ENCODE measurements around the gene ADARB2. TPM values are rescaled to one million over a fixed set of nuclear protein-coding genes. Genes with fewer than 3 reads are reported as not detected.

The ADARB2 gene
- total and polyA plus RNA-seq, 7 donors = 0.05 to 0.39 (median 0.15) TPM; not detected in 2

DNA sequence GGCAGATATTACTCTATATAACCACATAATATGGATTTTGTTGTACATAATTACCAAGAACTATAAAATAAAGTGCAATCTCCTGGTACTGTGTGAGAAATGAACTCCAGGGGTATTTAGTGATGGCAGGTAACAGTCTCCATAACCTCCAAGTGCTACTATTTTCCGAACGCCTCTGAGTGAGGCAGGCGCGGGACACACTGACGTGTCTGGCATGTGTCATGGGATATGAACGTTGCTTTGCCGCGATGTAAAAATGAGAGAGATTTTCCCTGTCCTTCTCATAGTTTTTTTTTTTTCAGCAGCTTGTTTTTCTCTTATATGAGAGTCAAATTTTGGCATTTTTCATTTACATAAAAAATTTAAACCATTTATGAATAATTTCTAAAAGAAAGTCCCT, 3.6 kb downstream of the ADARB2 start:
- DNase-seq (no peak), ATAC-seq (no peak)
- Histone ChIP-seq H3K9me3 (no peaks in the 10 kb centered on the region), H3K36me3 (ENCODE audit: insufficient read depth in 1 of 2, low read depth in 1 of 2) (no peaks in the 10 kb centered on the region), H3K4me1 (no peaks in the 10 kb centered on the region), H3K27me3 (ENCODE audit: insufficient read depth in 3 of 3, low read length in 2 of 3) (peaks cover 3 to 37% (median 4%) of the 10 kb centered on the region in 3 donors), H3K27ac (no peak overlapping the region), H3K4me3 (no peak overlapping the region)
- intact Hi-C loops (cut with DNase I) = no loop called here
- TF ChIP-seq, protein P1, sequence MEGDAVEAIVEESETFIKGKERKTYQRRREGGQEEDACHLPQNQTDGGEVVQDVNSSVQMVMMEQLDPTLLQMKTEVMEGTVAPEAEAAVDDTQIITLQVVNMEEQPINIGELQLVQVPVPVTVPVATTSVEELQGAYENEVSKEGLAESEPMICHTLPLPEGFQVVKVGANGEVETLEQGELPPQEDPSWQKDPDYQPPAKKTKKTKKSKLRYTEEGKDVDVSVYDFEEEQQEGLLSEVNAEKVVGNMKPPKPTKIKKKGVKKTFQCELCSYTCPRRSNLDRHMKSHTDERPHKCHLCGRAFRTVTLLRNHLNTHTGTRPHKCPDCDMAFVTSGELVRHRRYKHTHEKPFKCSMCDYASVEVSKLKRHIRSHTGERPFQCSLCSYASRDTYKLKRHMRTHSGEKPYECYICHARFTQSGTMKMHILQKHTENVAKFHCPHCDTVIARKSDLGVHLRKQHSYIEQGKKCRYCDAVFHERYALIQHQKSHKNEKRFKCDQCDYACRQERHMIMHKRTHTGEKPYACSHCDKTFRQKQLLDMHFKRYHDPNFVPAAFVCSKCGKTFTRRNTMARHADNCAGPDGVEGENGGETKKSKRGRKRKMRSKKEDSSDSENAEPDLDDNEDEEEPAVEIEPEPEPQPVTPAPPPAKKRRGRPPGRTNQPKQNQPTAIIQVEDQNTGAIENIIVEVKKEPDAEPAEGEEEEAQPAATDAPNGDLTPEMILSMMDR (IDR thresholded peaks at IDR 0.05) = no peak
- 74 to 82% (median 80%) methylated on average over 8 of the region's 8 CpGs for WGBS, 3 donors

DNA sequence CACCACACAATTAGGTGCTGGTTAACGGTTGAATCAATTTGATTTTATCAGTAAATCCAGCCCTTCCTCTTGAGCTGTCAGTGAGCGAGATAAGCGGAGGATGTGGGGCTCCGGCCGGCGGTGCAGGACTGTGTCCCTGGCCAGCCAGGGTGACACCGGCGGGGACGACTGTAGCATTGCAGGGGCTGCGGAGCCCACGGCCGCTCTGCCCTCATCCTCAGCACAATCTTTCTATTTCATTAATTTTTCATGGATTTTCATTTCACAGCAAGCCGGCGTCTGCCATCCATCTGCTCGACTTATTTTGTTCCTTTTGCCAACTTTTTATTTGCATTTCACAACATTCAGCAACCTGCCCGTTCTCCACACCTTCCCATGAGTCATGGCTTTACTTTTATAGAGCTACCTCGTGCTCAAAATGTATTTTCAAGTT, 4.7 kb downstream of the ADARB2 start:
- TF ChIP-seq, protein P1 (IDR thresholded peaks at IDR 0.05) = no peak
- Histone ChIP-seq H3K36me3 (ENCODE audit: insufficient read depth in 1 of 2, low read depth in 1 of 2) (no peaks in the 10 kb centered on the region), H3K4me3 (no peak overlapping the region), H3K9me3 (no peaks in the 10 kb centered on the region), H3K27ac (no peak overlapping the region), H3K4me1 (no peaks in the 10 kb centered on the region), H3K27me3 (ENCODE audit: insufficient read depth in 3 of 3, low read length in 2 of 3) (peaks cover 3 to 31% (median 4%) of the 10 kb centered on the region in 3 donors)
- 49 to 65% (median 58%) methylated on average over 17 of the region's 17 CpGs for WGBS, 3 donors
- DNase-seq (no peak), ATAC-seq (no peak)
- intact Hi-C loops (cut with DNase I) = no loop called here

DNA sequence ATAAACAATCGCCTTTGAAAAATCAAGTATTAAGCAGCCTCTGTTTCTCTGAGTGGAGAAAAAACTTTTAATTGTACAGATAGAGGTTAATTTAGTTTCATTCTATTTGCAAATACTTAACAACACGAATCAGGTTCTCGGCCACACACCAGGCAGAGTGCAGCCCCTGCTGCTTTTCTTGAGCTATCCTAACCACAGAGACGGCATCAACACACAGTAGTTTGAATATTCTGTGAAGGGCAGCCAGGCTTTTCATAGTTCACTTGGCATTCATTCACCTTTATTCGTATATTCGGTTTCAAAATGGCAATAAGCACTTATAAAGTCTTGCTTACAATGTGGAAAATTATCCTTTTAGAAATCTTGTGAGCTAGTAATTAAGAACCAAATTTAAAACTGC, 5.7 kb downstream of the ADARB2 start:
- H3K27ac ChIP-seq = no peak overlapping the region
- H3K27me3 ChIP-seq (ENCODE audit: insufficient read depth in 3 of 3, low read length in 2 of 3) = peaks cover 2 to 22% (median 3%) of the 10 kb centered on the region in 3 donors
- ATAC-seq = no peak
- TF ChIP-seq, protein P1 (IDR thresholded peaks at IDR 0.05) = no peak
- no peaks in the 10 kb centered on the region for H3K9me3 ChIP-seq
- WGBS, 3 donors = 68 to 71% (median 70%) methylated on average over 6 of the region's 6 CpGs
- no peak for DNase-seq
- no peaks in the 10 kb centered on the region for H3K36me3 ChIP-seq (ENCODE audit: insufficient read depth in 1 of 2, low read depth in 1 of 2)
- no peaks in the 10 kb centered on the region for H3K4me1 ChIP-seq
- intact Hi-C loops (cut with DNase I) = no loop called here
- no peak overlapping the region for H3K4me3 ChIP-seq

DNA sequence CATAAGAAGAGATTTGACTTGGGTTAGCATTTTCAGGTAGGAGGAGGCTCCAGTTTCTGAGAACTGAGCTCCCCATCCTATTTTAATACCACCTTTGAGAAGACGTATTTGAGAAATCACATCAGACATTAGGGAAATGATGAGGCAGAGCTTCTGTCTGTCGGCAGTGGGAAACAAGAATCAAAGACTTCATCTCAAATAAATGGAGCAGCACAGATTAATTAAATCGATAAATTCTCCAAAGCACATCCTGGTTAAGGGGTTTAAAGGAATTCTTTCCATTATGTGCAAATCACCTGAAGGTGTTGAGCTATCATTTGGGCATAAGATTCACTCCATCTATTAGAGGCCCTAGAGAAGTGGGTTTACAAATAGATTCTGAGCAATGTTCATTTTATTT, 7.6 kb downstream of the ADARB2 start:
- Histone ChIP-seq H3K27me3 (ENCODE audit: insufficient read depth in 3 of 3, low read length in 2 of 3) (peaks cover 0 to 3% (median 0%) of the 10 kb centered on the region in 3 donors), H3K27ac (no peak overlapping the region)
- WGBS, 3 donors = 83 to 87% (median 87%) methylated on average over 3 of the region's 3 CpGs

More for the DNA sequence above, 7.6 kb downstream of the ADARB2 start:
- DNase-seq = no peak
- intact Hi-C loops (cut with DNase I) = no loop called here
- ATAC-seq = no peak
- no peaks in the 10 kb centered on the region for H3K9me3 ChIP-seq
- no peak overlapping the region for H3K4me3 ChIP-seq
- TF ChIP-seq, protein P1 (IDR thresholded peaks at IDR 0.05) = no peak
- H3K4me1 ChIP-seq = no peaks in the 10 kb centered on the region
- no peaks in the 10 kb centered on the region for H3K36me3 ChIP-seq (ENCODE audit: insufficient read depth in 1 of 2, low read depth in 1 of 2)
